HG03103 (cell line): ENCODE measurements around the gene NAA16.
"Not testable (repeated sequence)": the region's sequence is repeated elsewhere in the genome, so short reads cannot be mapped to it uniquely, and the experiment has no call there.

ENCODE experiments used
- ATAC-seq: cut with Tn5 transposase; IDR thresholded peaks from one replicate; pipeline ENCODE4 v1.9.1; 2021; ENCODE audit warnings: low read depth; ENCODE audit not compliant: unreplicated experiment

Gene NAA16

GRCh38 chr13:41310963-41311405 lies at the start of gene NAA16:
TSS of gene NAA16 (plus strand) at chr13:41311267. CDS start at chr13:41311529, 262 bp downstream.
- ATAC-seq: peak; percentile 60

- ATAC-seq: peak; percentile 93
These were observed 47.7 kb upstream of the NAA16 start, which contains the start of gene MTRF1 for GRCh38 chr13:41263261-41263971. TSS of gene MTRF1 (minus strand) at chr13:41263576. CDS start at chr13:41260907, 2,669 bp downstream.

GRCh38 chr13:41267106-41267505 lies 44.0 kb upstream of the NAA16 start:
- no peak for ATAC-seq

- ATAC-seq: no peak
These were observed 42.3 kb upstream of the NAA16 start for GRCh38 chr13:41268764-41269163.

- ATAC-seq: no peak
These were observed 39.4 kb upstream of the NAA16 start for GRCh38 chr13:41271456-41272285.

- ATAC-seq: no peak
These were observed 37.1 kb upstream of the NAA16 start for GRCh38 chr13:41273831-41274441.

GRCh38 chr13:41274881-41275280 lies 36.2 kb upstream of the NAA16 start:
- ATAC-seq: no peak

- ATAC-seq: no peak
These were observed 34.2 kb upstream of the NAA16 start for GRCh38 chr13:41276824-41277223.

GRCh38 chr13:41279156-41279555 lies 31.9 kb upstream of the NAA16 start:
- ATAC-seq: not testable (repeated sequence)

- ATAC-seq: no peak
These were observed 28.9 kb upstream of the NAA16 start for GRCh38 chr13:41282129-41282571.

- ATAC-seq: no peak
These were observed 26.4 kb upstream of the NAA16 start for GRCh38 chr13:41284512-41285288.

GRCh38 chr13:41286370-41286769 lies 24.7 kb upstream of the NAA16 start:
- ATAC-seq: no peak

- no peak for ATAC-seq
These were observed 21.6 kb upstream of the NAA16 start for GRCh38 chr13:41289463-41289881.

- ATAC-seq: no peak
These were observed 19.8 kb upstream of the NAA16 start for GRCh38 chr13:41291246-41291645.

- no peak for ATAC-seq
These were observed 17.8 kb upstream of the NAA16 start for GRCh38 chr13:41293272-41293671.

- ATAC-seq: no peak
These were observed 16.2 kb upstream of the NAA16 start for GRCh38 chr13:41294914-41295313.

GRCh38 chr13:41295973-41296372 lies 15.1 kb upstream of the NAA16 start:
- ATAC-seq: no peak

- no peak for ATAC-seq
These were observed 14.0 kb upstream of the NAA16 start for GRCh38 chr13:41296879-41297646.

GRCh38 chr13:41299316-41300094 lies 11.6 kb upstream of the NAA16 start:
- ATAC-seq: no peak
